Karpas-422 (cell line): ENCODE results near the gene ADORA3. TPM values are rescaled to one million over a fixed set of nuclear protein-coding genes. Genes with fewer than 3 reads are reported as not detected.

Experiments
- DNase-seq: peaks from one replicate; pipeline ENCODE4 v3.0.0-alpha.2; 2015
- H2AFZ ChIP-seq: fragments of 200-600 bp; sonication (generic); 2 replicates; pipeline ENCODE4 v1.6.1; 2014; ENCODE audit warnings: antibody characterized with exemption, low read length, mixed read lengths
- H3K27ac ChIP-seq: fragments of 200-600 bp; sonication (generic); 2 replicates; pipeline ENCODE4 v1.5.1; 2014; ENCODE audit warnings: mild to moderate bottlenecking, low read length, moderate library complexity
- H3K27me3 ChIP-seq: fragments of 200-600 bp; sonication (generic); 2 replicates; pipeline ENCODE4 v1.6.1; 2014; ENCODE audit warnings: low read length, mixed read lengths
- H3K36me3 ChIP-seq: fragments of 200-600 bp; sonication (generic); 2 replicates; pipeline ENCODE4 v1.6.1; 2014; ENCODE audit warnings: low read length, mixed read lengths; ENCODE audit not compliant: insufficient read depth
- H3K4me1 ChIP-seq: fragments of 200-600 bp; sonication (generic); 2 replicates; pipeline ENCODE4 v1.6.1; 2014; ENCODE audit warnings: mild to moderate bottlenecking, low read length, mixed read lengths
- H3K4me2 ChIP-seq: fragments of 200-600 bp; sonication (generic); 2 replicates; pipeline ENCODE4 v1.6.1; 2014; ENCODE audit warnings: low read length, low read depth, mild to moderate bottlenecking; ENCODE audit not compliant: poor library complexity, severe bottlenecking
- H3K4me3 ChIP-seq: fragments of 200-600 bp; sonication (generic); 2 replicates; pipeline ENCODE4 v1.5.1; 2014; ENCODE audit warnings: mild to moderate bottlenecking, antibody characterized with exemption, low read length, mixed read lengths
- H3K79me2 ChIP-seq: fragments of 200-600 bp; sonication (generic); 2 replicates; pipeline ENCODE4 v1.6.1; 2014; ENCODE audit warnings: mild to moderate bottlenecking, low read length, mixed read lengths
- H3K9ac ChIP-seq: fragments of 200-600 bp; sonication (generic); 2 replicates; pipeline ENCODE4 v1.6.0; 2014; ENCODE audit warnings: low read length
- H3K9me2 ChIP-seq: fragments of 200-600 bp; sonication (generic), shearing (Covaris generic); replicated peaks from 2 replicates; pipeline ENCODE4 v1.6.0; 2014; ENCODE audit warnings: mild to moderate bottlenecking, low read length, moderate library complexity; ENCODE audit not compliant: insufficient read depth
- H3K9me3 ChIP-seq: fragments of 300-700, 200-600 bp; sonication (generic); 2 replicates; pipeline ENCODE4 v1.6.1; 2014; ENCODE audit warnings: low read length, mixed read lengths
- H4K20me1 ChIP-seq: fragments of 200-600 bp; sonication (generic); 2 replicates; pipeline ENCODE4 v1.6.1; 2014; ENCODE audit warnings: mild to moderate bottlenecking, antibody characterized with exemption, low read length, low read depth; ENCODE audit not compliant: insufficient read depth
- total RNA-seq: library from RNA; depleted of rRNA; stranded (reverse); fragments of >200 nt; shearing (Covaris generic); gene quantifications from 2 replicates; pipeline ENCODE4 v1.2.3, GENCODE V29; 2014; ENCODE audit warnings: low replicate concordance

The ADORA3 gene
- total RNA-seq, 1 experiment from 2014 or later = not detected

DNA sequence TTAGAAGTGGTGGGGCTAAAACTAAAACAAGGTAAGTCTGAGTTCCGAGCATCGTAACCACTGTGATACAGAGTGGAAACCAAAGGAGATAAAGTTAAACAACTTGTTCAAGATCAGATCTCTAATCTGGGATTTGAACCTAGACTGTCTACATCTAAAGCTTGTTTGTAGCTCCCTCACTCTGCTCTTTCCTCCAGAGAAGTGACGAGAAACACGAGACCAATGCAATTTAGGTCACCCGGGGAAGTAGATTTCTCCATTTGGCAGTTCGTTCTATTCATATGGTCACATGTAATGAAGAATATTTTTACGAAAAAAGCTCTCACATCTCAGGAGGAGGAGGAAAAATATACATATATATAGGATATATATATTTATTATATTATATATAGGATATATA lies 1.8 kb downstream of the ADORA3 start:
- DNase-seq = no peak
- Histone ChIP-seq H3K9me2 (no peaks in the 10 kb centered on the region), H3K79me2 (no peaks in the 10 kb centered on the region), H4K20me1 (no peaks in the 10 kb centered on the region), H3K36me3 (no peaks in the 10 kb centered on the region), H3K4me3 (no peak overlapping the region), H3K9ac (no peak overlapping the region), H3K27ac (no peak overlapping the region), H3K27me3 (no peaks in the 10 kb centered on the region), H3K9me3 (no peaks in the 10 kb centered on the region), H3K4me1 (peaks cover 35% of the 10 kb centered on the region), H3K4me2 (no peak overlapping the region), H2AFZ (no peak overlapping the region)

DNA sequence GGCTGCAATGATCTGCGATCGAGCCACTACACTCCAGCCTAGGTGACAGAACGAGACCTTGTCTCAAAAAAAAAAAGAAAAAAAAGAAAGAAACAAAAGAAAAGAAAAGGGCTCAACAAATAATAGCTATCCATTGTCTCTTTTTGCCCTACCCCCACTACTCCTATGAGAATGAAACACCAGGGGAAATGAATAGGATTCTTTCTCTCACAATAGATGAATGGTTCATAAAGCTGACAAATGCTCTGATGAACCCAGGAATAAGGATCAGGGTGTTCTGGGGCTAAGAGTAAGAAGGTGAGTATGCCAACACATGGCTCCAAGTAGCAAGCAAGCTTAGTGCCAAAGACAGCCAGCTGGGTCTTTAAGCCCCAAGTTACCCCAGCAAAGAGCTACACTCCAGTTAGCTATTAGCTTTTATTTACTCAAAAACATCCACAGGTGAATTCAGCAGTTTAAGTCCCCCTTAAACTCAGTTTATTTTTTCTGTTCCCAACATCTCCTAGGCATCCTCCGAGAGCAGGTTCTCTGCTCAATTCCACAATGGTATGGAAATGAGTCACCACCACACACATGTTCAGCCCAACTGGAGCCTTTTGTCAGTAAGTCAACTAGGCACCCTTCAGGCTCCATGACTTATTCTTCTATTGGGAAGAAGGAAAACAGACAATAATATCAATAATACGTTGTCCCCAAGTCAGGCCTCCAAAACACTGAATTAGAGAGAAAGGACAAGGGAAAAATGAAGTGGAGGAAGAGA lies 4.2 kb downstream of the ADORA3 start:
- Histone ChIP-seq H3K4me3 (no peak overlapping the region), H3K4me1 (peaks cover 11% of the 10 kb centered on the region), H3K79me2 (no peaks in the 10 kb centered on the region), H3K9me2 (no peaks in the 10 kb centered on the region), H3K4me2 (no peak overlapping the region), H2AFZ (no peak overlapping the region), H3K9me3 (no peaks in the 10 kb centered on the region), H3K9ac (no peak overlapping the region), H4K20me1 (no peaks in the 10 kb centered on the region), H3K27me3 (no peaks in the 10 kb centered on the region), H3K27ac (no peak overlapping the region), H3K36me3 (no peaks in the 10 kb centered on the region)
- DNase-seq = no peak

DNA sequence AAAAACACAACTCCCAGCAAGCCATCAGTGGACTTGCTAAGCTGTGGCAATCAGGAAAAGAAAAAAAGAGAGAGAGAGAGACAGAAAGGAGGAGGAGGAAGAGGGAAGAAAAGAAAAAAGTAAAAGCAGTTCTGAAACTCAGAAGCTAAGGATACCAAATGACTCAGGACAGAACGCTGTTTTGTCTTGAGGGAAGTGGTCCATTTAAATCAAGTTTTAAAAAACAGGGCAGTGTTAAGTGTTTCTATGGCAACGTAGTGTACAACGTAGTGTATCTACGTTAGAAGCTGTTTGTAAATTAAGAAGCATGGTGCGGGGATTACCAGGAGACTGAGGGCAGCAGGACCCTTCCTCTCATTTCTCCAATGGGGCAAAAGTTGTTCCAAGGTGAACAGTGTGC lies 5.8 kb downstream of the ADORA3 start:
- no peak for DNase-seq
- Histone ChIP-seq H3K27me3 (no peaks in the 10 kb centered on the region), H3K9me3 (no peaks in the 10 kb centered on the region), H3K9ac (no peak overlapping the region), H3K27ac (no peak overlapping the region), H3K4me2 (no peak overlapping the region), H3K36me3 (no peaks in the 10 kb centered on the region), H2AFZ (no peak overlapping the region), H3K79me2 (no peaks in the 10 kb centered on the region), H3K4me3 (no peak overlapping the region), H3K4me1 (peaks cover 4% of the 10 kb centered on the region; the same call in 1 of the 2 replicates), H3K9me2 (no peaks in the 10 kb centered on the region), H4K20me1 (no peaks in the 10 kb centered on the region)

- H3K4me1 ChIP-seq = peaks cover 4% of the 10 kb centered on the region; the same call in 1 of the 2 replicates
- no peaks in the 10 kb centered on the region for H3K36me3 ChIP-seq
- no peak overlapping the region for H3K27ac ChIP-seq
- no peak overlapping the region for H3K4me2 ChIP-seq
- DNase-seq = no peak
- H3K9me2 ChIP-seq = no peaks in the 10 kb centered on the region
- H3K9me3 ChIP-seq = no peaks in the 10 kb centered on the region
- no peak overlapping the region for H3K9ac ChIP-seq
- no peaks in the 10 kb centered on the region for H3K79me2 ChIP-seq
- H2AFZ ChIP-seq = no peak overlapping the region
- H3K27me3 ChIP-seq = no peaks in the 10 kb centered on the region
- no peaks in the 10 kb centered on the region for H4K20me1 ChIP-seq
- no peak overlapping the region for H3K4me3 ChIP-seq
Observed at GRCh38 chr1:111496398-111496797, 7.0 kb downstream of the ADORA3 start.

DNA sequence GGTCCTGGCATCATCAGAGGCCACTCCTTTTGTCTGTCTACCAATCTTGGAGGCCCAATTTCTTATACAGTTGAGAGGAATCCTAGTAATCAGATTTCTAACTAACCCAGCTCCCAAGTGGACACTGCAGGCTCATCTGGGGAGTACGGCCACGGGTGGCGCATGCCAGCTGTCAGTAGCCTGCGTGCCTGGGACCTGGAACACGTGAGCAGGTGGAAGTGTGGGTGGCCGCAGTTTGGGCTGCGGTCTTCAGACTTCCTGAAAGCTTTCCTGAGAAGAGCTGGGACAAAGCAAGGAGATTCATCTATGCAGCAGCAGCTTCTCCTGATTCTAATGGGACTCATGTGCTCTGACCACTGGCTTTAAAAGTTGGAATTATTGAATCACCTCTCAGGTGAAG lies 12.4 kb downstream of the ADORA3 start:
- Histone ChIP-seq H3K27me3 (no peaks in the 10 kb centered on the region), H3K4me3 (no peak overlapping the region)
- no peak for DNase-seq

GRCh38 chr1:111490220-111490619 lies 13.2 kb downstream of the ADORA3 start:
- H3K9ac ChIP-seq = no peak overlapping the region
- H3K79me2 ChIP-seq = no peaks in the 10 kb centered on the region
- no peaks in the 10 kb centered on the region for H3K9me3 ChIP-seq
- peaks cover 4% of the 10 kb centered on the region; the same call in 1 of the 2 replicates for H3K4me1 ChIP-seq
- H3K27ac ChIP-seq = no peak overlapping the region
- H3K36me3 ChIP-seq = no peaks in the 10 kb centered on the region
- no peaks in the 10 kb centered on the region for H3K9me2 ChIP-seq
- no peak overlapping the region for H2AFZ ChIP-seq
- no peak overlapping the region for H3K4me3 ChIP-seq
- no peaks in the 10 kb centered on the region for H3K27me3 ChIP-seq
- no peak overlapping the region for H3K4me2 ChIP-seq
- DNase-seq = no peak
- no peaks in the 10 kb centered on the region for H4K20me1 ChIP-seq

More for the DNA sequence above, 12.4 kb downstream of the ADORA3 start:
- H3K36me3 ChIP-seq = no peaks in the 10 kb centered on the region
- no peak overlapping the region for H3K9ac ChIP-seq
- H3K9me3 ChIP-seq = no peaks in the 10 kb centered on the region
- no peak overlapping the region for H3K27ac ChIP-seq
- H3K4me1 ChIP-seq = peaks cover 4% of the 10 kb centered on the region; the same call in 1 of the 2 replicates
- H2AFZ ChIP-seq = no peak overlapping the region
- no peaks in the 10 kb centered on the region for H3K9me2 ChIP-seq
- H3K79me2 ChIP-seq = no peaks in the 10 kb centered on the region
- H4K20me1 ChIP-seq = no peaks in the 10 kb centered on the region
- H3K4me2 ChIP-seq = no peak overlapping the region

DNA sequence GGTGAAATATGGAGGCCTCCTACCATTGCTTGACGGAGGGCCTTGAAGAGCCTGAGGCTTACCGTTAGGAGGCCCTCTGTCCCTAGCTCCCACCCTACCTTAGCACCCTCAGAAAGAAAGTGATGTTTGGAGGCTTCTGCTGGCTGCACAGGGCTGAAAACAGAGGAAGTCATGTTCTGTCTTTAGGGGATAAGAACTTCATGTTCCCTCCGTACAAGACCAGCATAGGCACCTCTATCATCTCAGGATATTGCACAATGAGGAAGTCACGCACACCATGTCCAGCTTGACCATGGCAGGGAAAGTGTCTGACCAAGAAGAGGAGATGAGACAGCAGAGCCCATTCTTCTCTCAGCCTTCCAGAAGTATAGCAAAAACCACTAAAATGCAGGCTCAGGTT lies 13.8 kb downstream of the ADORA3 start:
- H3K27ac ChIP-seq = no peak overlapping the region
- peaks cover 4% of the 10 kb centered on the region; the same call in 1 of the 2 replicates for H3K4me1 ChIP-seq
- no peaks in the 10 kb centered on the region for H3K79me2 ChIP-seq
- H3K4me2 ChIP-seq = no peak overlapping the region
- no peaks in the 10 kb centered on the region for H3K9me3 ChIP-seq
- DNase-seq = no peak
- no peaks in the 10 kb centered on the region for H3K9me2 ChIP-seq
- H4K20me1 ChIP-seq = no peaks in the 10 kb centered on the region
- H2AFZ ChIP-seq = no peak overlapping the region
- H3K36me3 ChIP-seq = no peaks in the 10 kb centered on the region
- H3K27me3 ChIP-seq = no peaks in the 10 kb centered on the region
- no peak overlapping the region for H3K4me3 ChIP-seq
- H3K9ac ChIP-seq = no peak overlapping the region

DNA sequence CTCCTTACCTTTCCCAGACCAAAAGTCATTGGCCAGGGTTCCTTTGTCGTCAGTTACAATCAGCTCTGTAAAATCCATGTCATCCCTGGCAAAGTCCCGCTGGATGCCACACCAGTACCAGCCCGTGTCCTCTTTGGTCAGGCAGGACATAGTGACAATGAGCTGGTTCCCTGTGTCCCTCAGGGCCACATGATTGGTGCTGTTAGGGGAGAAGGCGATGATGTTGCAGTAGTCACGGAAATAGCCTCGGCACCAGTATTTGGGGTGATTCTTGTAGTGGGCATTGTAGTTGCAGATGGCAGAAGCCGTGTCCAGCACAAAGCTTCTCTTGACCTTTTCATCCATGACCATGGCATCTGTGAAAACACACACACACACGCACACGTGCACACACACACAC lies 14.8 kb downstream of the ADORA3 start:
- H3K9me2 ChIP-seq = no peaks in the 10 kb centered on the region
- H3K79me2 ChIP-seq = no peaks in the 10 kb centered on the region

More for the DNA sequence above, 14.8 kb downstream of the ADORA3 start:
- H3K4me3 ChIP-seq = no peak overlapping the region
- H3K4me2 ChIP-seq = no peak overlapping the region
- no peak overlapping the region for H2AFZ ChIP-seq
- H3K9ac ChIP-seq = no peak overlapping the region
- no peaks in the 10 kb centered on the region for H3K36me3 ChIP-seq
- DNase-seq = no peak
- no peaks in the 10 kb centered on the region for H4K20me1 ChIP-seq
- no peaks in the 10 kb centered on the region for H3K9me3 ChIP-seq
- peaks cover 4% of the 10 kb centered on the region; the same call in 1 of the 2 replicates for H3K4me1 ChIP-seq
- H3K27ac ChIP-seq = no peak overlapping the region
- no peaks in the 10 kb centered on the region for H3K27me3 ChIP-seq
